ENCODE results near the gene GPR137C. TPM values are rescaled to one million over a fixed set of nuclear protein-coding genes. Genes with fewer than 3 reads are reported as not detected.
"Not testable (repeated sequence)": the region's sequence is repeated elsewhere in the genome, so short reads cannot be mapped to it uniquely, and the experiment has no call there.

GPR137C gene
- total RNA-seq, 1 donor from 2014 or later, result 1.1 TPM

DNA sequence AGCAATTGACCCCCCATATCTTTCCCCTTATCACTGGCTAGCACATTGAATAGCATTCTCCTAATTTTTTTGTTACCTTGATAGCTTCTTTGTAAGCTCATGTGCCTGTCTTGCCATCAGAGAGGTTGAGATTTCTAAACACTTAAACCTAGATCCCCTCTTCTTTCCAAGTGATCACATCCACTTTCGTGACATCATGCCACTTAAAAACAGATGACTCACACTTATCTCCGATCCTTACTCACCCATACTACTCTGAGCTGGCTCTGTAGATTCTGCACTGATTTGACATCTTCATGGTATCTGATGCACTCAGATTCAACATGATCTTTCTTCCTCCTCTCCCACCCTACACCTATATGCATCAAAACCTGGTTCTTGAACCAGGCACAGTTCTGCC is 10.5 kb downstream of the GPR137C start:
- TF ChIP-seq, protein P1, sequence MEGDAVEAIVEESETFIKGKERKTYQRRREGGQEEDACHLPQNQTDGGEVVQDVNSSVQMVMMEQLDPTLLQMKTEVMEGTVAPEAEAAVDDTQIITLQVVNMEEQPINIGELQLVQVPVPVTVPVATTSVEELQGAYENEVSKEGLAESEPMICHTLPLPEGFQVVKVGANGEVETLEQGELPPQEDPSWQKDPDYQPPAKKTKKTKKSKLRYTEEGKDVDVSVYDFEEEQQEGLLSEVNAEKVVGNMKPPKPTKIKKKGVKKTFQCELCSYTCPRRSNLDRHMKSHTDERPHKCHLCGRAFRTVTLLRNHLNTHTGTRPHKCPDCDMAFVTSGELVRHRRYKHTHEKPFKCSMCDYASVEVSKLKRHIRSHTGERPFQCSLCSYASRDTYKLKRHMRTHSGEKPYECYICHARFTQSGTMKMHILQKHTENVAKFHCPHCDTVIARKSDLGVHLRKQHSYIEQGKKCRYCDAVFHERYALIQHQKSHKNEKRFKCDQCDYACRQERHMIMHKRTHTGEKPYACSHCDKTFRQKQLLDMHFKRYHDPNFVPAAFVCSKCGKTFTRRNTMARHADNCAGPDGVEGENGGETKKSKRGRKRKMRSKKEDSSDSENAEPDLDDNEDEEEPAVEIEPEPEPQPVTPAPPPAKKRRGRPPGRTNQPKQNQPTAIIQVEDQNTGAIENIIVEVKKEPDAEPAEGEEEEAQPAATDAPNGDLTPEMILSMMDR (conservative IDR thresholded peaks at IDR 0.05; ENCODE audit: low read depth, low read length), result no peak
- no peak overlapping the region for H3K4me3 ChIP-seq (ENCODE audit: low read depth, low read length)
- no peak for DNase-seq (ENCODE audit: low read depth)

DNA sequence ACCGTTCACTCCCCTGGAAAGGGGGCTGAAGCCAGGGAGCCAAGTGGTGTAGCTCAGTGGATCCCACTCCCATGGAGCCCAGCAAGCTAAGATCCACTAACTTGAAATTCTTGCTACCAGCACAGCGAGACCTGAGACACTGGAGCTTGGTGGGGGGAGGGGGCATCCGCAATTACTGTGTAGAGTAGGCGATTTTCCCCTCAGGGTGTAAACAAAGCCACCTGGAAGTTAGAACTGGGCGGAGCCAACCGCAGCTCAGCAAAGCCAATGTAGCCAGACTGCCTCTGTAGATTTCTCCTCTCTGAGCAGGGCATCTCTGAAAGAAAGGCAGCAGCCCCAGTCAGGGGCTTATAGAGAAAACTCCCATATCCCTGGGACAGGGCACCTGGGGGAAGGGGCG is 15.8 kb downstream of the GPR137C start:
- not testable (repeated sequence) for H3K4me3 ChIP-seq (ENCODE audit: low read depth, low read length); DNase-seq (ENCODE audit: low read depth)

DNA sequence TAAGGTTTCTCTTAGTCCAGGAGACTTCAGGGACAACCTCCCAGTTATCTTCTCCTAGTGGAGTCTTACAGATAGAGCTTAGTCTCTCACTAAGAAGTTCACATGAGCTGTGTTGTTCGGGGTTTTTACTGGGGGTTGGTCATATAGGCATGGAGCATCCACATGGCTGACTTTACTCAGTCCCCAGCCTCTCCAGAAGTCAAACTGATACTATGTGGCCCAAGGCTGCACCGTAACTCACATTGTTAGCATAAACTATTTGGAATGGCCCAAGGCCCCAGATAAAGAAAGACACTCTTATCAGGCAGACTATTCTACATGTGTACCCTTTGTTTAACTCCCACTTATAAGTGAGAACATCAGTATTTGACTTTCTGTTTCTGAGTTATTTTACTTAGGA is 23.2 kb downstream of the GPR137C start:
- no peak overlapping the region for H3K4me3 ChIP-seq (ENCODE audit: low read depth, low read length)
- no peak for DNase-seq (ENCODE audit: low read depth)
- TF ChIP-seq, protein P1 (conservative IDR thresholded peaks at IDR 0.05; ENCODE audit: low read depth, low read length), result no peak

DNA sequence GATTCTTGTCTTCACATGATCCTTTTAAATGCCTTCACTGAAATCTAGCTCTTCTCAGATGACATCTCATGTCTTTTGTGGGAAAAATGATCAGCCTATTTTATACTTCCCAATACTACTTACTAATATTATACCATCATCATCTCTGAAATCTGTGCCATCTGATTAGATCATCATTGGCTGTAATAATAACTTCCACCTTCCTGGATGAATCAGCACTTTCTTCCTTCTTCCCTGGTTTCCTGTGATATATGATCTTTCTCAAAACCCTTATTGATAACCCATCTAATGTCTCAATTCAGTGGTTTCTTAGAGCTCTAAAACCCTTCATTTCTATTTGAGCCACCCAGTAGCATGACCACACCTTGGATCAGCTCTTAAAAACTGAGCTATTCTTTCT is 30.9 kb downstream of the GPR137C start:
- H3K4me3 ChIP-seq (ENCODE audit: low read depth, low read length), result no peak overlapping the region
- TF ChIP-seq, protein P1 (conservative IDR thresholded peaks at IDR 0.05; ENCODE audit: low read depth, low read length), result no peak
- no peak for DNase-seq (ENCODE audit: low read depth)

DNA sequence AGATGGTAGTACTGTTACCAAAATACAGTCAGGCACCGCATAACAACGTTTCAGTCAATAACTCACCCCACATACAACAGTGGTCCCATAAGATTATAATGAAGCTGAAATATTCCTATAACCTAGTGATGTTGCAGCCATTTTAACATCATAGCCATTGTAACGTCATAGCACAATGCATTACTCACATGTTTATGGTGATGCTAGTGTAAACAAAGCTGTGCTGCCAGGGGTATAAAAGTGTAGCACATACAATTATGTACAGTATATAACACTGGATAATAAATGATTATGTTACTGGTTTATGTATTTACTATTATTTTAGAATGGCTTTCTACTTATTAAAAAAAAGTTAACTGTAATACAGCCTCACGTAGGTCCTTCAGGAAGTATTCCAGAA is 37.0 kb downstream of the GPR137C start:
- DNase-seq (ENCODE audit: low read depth), result no peak
- TF ChIP-seq, protein P1 (conservative IDR thresholded peaks at IDR 0.05; ENCODE audit: low read depth, low read length), result no peak
- no peak overlapping the region for H3K4me3 ChIP-seq (ENCODE audit: low read depth, low read length)

DNA sequence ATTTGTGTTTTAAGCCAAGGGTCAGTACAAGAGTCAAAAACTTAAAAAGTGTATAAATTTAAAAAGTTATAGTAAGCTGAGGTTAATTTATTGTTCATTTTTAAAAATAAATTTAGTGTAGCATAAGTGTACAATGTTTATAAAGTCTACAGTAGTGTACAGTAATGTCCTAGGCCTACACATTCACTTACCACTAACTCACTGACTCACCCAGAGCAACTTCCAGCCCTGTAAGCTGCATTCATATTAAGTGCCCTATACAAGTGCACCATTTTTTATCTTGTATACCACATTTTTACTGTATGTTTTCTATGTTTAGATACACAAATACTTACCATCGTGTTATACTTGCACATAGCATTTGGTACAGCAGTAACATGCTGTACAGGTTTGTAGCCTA is 37.7 kb downstream of the GPR137C start:
- H3K4me3 ChIP-seq (ENCODE audit: low read depth, low read length), result no peak overlapping the region
- TF ChIP-seq, protein P1 (conservative IDR thresholded peaks at IDR 0.05; ENCODE audit: low read depth, low read length), result no peak

DNA sequence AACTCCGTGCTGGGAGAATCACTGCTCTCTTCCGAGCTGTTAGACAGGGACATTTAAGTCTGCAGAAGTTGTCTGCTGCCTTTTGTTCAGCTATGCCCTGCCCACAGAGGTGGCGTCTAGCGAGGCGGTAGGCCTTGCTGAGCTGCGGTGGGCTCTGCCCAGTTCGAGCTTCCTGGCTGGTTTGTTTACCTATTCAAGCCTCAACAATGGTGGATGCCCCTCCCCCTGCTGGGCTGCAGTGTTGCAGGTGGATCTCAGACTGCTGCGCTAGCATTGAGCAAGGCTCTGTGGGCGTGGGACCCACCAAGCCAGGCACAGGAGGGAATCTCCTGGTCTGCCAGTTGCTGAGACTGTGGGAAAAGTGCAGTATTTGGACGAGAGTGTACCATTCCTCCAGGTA is 43.7 kb downstream of the GPR137C start:
- H3K4me3 ChIP-seq (ENCODE audit: low read depth, low read length), result no peak overlapping the region
- TF ChIP-seq, protein P1 (conservative IDR thresholded peaks at IDR 0.05; ENCODE audit: low read depth, low read length), result no peak
- no peak for DNase-seq (ENCODE audit: low read depth)

More for the DNA sequence above, 37.7 kb downstream of the GPR137C start:
- DNase-seq (ENCODE audit: low read depth), result no peak

DNA sequence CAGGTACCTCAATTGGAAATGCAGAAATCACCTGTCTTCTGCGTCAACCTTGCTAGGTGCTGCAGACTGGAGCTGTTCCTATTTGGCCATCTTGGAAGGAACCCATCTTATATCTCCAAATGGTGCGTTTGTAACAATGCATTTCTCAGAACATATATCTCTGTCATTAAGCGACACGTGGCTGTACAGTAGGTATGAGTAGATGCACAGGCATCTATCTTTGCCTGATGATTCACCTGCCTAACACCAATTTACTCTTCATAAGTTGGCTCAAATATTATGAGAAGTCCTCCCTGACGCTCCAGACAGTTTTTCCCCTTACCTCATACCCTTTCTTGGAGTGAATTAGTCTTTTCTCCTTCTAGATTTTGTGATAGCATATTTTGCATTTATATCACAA is 44.2 kb downstream of the GPR137C start:
- TF ChIP-seq, protein P1 (conservative IDR thresholded peaks at IDR 0.05; ENCODE audit: low read depth, low read length), result no peak
- DNase-seq (ENCODE audit: low read depth), result no peak
- H3K4me3 ChIP-seq (ENCODE audit: low read depth, low read length), result no peak overlapping the region
